ENCODE results near the gene AKAP12. TPM values are rescaled to one million over a fixed set of nuclear protein-coding genes. Genes with fewer than 3 reads are reported as not detected.

AKAP12 gene
- 67.4 and 138 TPM in 2 replicates for total RNA-seq (ENCODE audit: low replicate concordance)
- long read RNA-seq, partial matches to known transcripts: 71 of 94 reads
- long read RNA-seq, other reads (novel, unspliced or antisense): 23 of 94 reads

- TF ChIP-seq, protein P1, sequence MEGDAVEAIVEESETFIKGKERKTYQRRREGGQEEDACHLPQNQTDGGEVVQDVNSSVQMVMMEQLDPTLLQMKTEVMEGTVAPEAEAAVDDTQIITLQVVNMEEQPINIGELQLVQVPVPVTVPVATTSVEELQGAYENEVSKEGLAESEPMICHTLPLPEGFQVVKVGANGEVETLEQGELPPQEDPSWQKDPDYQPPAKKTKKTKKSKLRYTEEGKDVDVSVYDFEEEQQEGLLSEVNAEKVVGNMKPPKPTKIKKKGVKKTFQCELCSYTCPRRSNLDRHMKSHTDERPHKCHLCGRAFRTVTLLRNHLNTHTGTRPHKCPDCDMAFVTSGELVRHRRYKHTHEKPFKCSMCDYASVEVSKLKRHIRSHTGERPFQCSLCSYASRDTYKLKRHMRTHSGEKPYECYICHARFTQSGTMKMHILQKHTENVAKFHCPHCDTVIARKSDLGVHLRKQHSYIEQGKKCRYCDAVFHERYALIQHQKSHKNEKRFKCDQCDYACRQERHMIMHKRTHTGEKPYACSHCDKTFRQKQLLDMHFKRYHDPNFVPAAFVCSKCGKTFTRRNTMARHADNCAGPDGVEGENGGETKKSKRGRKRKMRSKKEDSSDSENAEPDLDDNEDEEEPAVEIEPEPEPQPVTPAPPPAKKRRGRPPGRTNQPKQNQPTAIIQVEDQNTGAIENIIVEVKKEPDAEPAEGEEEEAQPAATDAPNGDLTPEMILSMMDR (conservative IDR thresholded peaks at IDR 0.05): peak; percentile 11
- H3K9me3 Mint-ChIP-seq: no peaks in the 10 kb centered on the region
- H3K4me3 Mint-ChIP-seq: peak within 1 kb of the TSS; percentile 96
- DNase-seq (ENCODE audit: extremely low spot score, unreplicated experiment): no peak
- peaks cover 11% of the 10 kb centered on the region for H3K36me3 Mint-ChIP-seq
- H3K4me1 Mint-ChIP-seq (ENCODE audit: unreplicated experiment): peaks cover 33% of the 10 kb centered on the region
- peaks cover 17% of the 10 kb centered on the region for H3K27me3 Mint-ChIP-seq
- peak within 1 kb of the TSS; percentile 75 for H3K27ac Mint-ChIP-seq
Measured at GRCh38 chr6:151239603-151240035, at the start of gene AKAP12. Gene AKAP12 (plus strand): TSS chr6:151239967. CDS start chr6:151240563, 596 bp downstream.

- no peak overlapping the region for H3K4me3 Mint-ChIP-seq
- TF ChIP-seq, protein P1 (conservative IDR thresholded peaks at IDR 0.05): no peak
- peaks cover 15% of the 10 kb centered on the region for H3K4me1 Mint-ChIP-seq (ENCODE audit: unreplicated experiment)
- no peaks in the 10 kb centered on the region for H3K36me3 Mint-ChIP-seq
- no peaks in the 10 kb centered on the region for H3K9me3 Mint-ChIP-seq
- no peaks in the 10 kb centered on the region for H3K27me3 Mint-ChIP-seq
- H3K27ac Mint-ChIP-seq: peak overlapping the region; percentile 29
- no peak for DNase-seq (ENCODE audit: extremely low spot score, unreplicated experiment)
Measured at GRCh38 chr6:151191527-151191926, 48.2 kb upstream of the AKAP12 start.

GRCh38 chr6:151196555-151196954, 43.2 kb upstream of the AKAP12 start:
- H3K36me3 Mint-ChIP-seq: no peaks in the 10 kb centered on the region
- TF ChIP-seq, protein P1 (conservative IDR thresholded peaks at IDR 0.05): no peak

DNA sequence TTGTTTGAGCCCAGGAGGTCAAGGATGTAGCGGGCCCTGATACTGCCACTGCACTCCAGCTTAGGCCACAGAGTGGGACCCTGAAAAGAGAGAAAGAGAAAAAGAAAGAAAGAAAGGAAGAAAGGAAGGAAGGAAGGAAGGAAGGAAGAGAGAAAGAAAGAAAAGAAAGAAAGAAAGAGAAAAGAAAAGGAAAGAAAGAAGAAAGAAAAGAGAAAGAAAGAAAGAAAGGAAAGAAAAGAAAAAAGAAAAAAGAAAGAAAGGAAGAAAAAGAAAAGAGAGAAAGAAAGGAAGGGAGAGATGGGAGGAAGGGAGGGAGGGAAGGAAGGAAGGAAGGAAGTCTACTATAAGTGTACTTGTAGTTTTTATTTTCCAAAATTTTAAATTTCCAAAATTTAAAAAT, 42.2 kb upstream of the AKAP12 start:
- Mint-ChIP-seq H3K36me3 (no peaks in the 10 kb centered on the region), H3K27me3 (no peaks in the 10 kb centered on the region), H3K4me1 (ENCODE audit: unreplicated experiment) (no peaks in the 10 kb centered on the region), H3K4me3 (no peak overlapping the region), H3K9me3 (no peaks in the 10 kb centered on the region), H3K27ac (no peak overlapping the region)
- no peak for DNase-seq (ENCODE audit: extremely low spot score, unreplicated experiment)
- TF ChIP-seq, protein P1 (conservative IDR thresholded peaks at IDR 0.05): no peak

More at GRCh38 chr6:151196555-151196954, 43.2 kb upstream of the AKAP12 start:
- DNase-seq (ENCODE audit: extremely low spot score, unreplicated experiment): no peak
- peaks cover 2% of the 10 kb centered on the region for H3K4me1 Mint-ChIP-seq (ENCODE audit: unreplicated experiment)
- H3K4me3 Mint-ChIP-seq: no peak overlapping the region
- H3K27me3 Mint-ChIP-seq: no peaks in the 10 kb centered on the region
- no peak overlapping the region for H3K27ac Mint-ChIP-seq
- no peaks in the 10 kb centered on the region for H3K9me3 Mint-ChIP-seq

DNA sequence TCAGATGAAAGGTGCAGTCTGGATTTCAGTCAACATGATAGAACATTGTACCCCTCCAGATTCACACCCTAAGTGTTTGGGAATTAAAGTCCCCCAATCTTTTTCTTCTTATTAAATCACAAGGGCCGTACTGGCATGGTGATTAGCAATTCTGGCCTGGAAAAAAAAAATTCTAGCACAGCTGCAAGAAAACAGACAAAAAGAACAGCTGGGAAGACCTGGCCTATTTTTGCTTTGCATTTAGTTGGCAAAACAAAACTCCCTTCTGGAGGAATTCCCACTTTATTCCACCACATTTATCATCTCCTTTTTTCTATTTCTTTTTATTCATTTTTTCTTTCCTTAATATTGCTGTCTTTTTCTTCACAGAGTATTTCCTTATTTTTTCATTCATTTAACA, 39.8 kb upstream of the AKAP12 start:
- H3K4me1 Mint-ChIP-seq (ENCODE audit: unreplicated experiment): no peaks in the 10 kb centered on the region
- no peak for DNase-seq (ENCODE audit: extremely low spot score, unreplicated experiment)
- no peak overlapping the region for H3K27ac Mint-ChIP-seq
- no peaks in the 10 kb centered on the region for H3K36me3 Mint-ChIP-seq
- no peaks in the 10 kb centered on the region for H3K27me3 Mint-ChIP-seq
- TF ChIP-seq, protein P1 (conservative IDR thresholded peaks at IDR 0.05): no peak
- no peaks in the 10 kb centered on the region for H3K9me3 Mint-ChIP-seq
- no peak overlapping the region for H3K4me3 Mint-ChIP-seq

Measured in type B pancreatic cell (in vitro differentiated cells).